ENCODE measurements around the gene NALF2. TPM values are rescaled to one million over a fixed set of nuclear protein-coding genes. Genes with fewer than 3 reads are reported as not detected.
A peak's percentile ranks its signal among the peaks of the same experiment; 100 is the strongest.

Gene NALF2
- total and polyA plus RNA-seq, 8 donors = 0.18 to 1.3 (median 0.95) TPM; not detected in 4

DNA sequence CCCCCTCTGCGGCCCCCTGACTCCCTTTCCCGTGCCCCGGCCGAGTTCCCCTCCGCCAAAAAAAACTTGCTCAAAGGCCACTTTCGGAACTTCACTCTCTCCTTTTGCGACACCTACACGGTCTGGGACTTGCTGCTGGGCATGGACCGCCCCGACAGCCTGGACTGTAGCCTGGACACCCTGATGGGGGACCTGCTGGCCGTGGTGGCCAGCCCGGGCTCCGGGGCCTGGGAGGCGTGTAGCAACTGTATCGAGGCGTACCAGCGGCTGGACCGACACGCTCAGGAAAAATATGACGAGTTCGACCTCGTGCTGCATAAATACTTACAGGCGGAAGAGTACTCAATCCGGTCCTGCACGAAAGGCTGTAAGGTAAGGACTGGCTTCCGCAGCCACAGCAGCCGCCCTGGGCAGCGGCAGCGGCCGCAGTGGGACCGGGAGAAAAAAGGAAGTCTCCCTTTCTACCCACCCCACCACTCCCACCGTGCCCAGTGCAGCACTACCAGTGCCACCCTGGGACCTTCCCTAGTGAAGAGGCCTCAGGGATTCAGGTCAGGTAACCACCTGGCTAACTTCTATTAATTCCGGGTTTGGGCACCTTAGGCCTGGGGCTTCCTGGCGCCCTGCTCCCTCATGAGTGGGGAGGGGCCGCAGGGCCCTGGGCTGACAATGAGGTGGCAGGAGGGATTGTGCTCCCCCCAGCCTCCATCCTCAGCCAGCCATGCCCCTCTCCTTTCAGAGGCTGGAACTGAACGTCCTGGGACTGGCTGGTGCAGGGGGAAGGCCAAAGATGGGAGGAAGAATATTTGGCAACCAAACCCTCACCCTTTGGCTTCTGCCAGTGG lies 1.9 kb downstream of the NALF2 start:
- no peak overlapping the region for H3K27ac ChIP-seq
- no peaks in the 10 kb centered on the region for H3K9me3 ChIP-seq
- WGBS, 5 donors = 10 to 59% (median 21%) methylated on average over 10 to 36 of the region's 36 CpGs
- intact Hi-C loops (cut with DNase I; ENCODE audit: low total_unique reads) = no loop called here
- H3K4me1 ChIP-seq = peaks cover 0 to 19% (median 13%) of the 10 kb centered on the region in 4 donors
- H3K36me3 ChIP-seq = no peaks in the 10 kb centered on the region
- TF ChIP-seq POLR2AphosphoS5 (IDR thresholded peaks at IDR 0.05) (no peak), POLR2A (IDR thresholded peaks at IDR 0.05) (no peak), EP300 (IDR thresholded peaks at IDR 0.05) (no peak)
- TF ChIP-seq, protein P1, sequence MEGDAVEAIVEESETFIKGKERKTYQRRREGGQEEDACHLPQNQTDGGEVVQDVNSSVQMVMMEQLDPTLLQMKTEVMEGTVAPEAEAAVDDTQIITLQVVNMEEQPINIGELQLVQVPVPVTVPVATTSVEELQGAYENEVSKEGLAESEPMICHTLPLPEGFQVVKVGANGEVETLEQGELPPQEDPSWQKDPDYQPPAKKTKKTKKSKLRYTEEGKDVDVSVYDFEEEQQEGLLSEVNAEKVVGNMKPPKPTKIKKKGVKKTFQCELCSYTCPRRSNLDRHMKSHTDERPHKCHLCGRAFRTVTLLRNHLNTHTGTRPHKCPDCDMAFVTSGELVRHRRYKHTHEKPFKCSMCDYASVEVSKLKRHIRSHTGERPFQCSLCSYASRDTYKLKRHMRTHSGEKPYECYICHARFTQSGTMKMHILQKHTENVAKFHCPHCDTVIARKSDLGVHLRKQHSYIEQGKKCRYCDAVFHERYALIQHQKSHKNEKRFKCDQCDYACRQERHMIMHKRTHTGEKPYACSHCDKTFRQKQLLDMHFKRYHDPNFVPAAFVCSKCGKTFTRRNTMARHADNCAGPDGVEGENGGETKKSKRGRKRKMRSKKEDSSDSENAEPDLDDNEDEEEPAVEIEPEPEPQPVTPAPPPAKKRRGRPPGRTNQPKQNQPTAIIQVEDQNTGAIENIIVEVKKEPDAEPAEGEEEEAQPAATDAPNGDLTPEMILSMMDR (IDR thresholded peaks at IDR 0.05) = no peak
- peaks cover 0 to 32% (median 26%) of the 10 kb centered on the region in 3 donors for H3K27me3 ChIP-seq
- peak overlapping the region; percentile 45 to 63 (median 56) for H3K4me3 ChIP-seq
- DNase-seq = peak in 1 of 2 donors; percentile 38

DNA sequence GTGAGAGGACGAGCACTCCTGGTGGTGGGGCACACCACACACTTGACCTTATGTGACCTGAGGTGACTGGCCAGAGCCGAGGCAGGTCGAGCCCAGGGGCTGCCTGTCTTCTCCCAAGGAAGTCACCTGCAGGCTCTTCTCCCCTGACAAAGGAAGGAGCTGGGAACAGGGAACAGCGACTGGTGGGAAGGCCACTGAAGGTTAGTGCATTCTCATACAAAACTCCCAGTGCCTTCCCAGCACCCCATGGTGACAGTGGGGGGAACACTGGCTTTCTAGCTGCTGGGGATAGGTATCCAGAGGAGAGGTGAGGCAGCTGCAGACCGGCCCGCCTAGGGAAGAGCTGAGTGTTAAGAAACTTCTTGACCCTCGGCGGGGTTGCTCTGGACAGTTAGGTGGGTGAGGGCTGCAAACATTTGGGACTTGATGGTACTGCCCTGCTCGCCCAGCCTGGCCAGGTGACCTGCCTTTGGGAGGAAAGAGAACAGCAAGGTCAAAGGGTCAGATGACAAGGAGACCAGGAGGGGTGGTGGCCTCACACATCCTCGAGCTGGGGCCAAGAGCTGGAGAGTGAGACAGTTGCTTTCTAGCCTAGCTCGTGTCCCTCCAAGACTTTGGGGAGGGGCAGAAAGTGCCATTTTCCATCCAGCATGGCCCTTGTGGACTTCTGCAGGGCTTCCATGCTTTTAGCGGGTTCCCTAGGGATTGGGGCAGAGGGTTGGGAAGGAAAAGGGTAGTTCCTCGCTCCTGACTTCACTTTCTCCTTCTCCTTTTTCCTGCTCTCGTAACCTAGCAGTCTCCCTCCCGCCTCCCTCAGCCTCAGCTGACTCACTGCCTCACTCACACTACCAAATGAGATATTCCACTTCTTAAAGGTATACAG lies 2.7 kb downstream of the NALF2 start:
- TF ChIP-seq POLR2AphosphoS5 (IDR thresholded peaks at IDR 0.05) (no peak), POLR2A (IDR thresholded peaks at IDR 0.05) (no peak), EP300 (IDR thresholded peaks at IDR 0.05) (no peak)
- TF ChIP-seq, protein P1 (IDR thresholded peaks at IDR 0.05) = no peak
- WGBS, 5 donors = 55 to 76% (median 69%) methylated on average over 12 to 15 of the region's 15 CpGs
- Histone ChIP-seq H3K27ac (no peak overlapping the region), H3K27me3 (peaks cover 0 to 32% (median 18%) of the 10 kb centered on the region in 3 donors), H3K4me1 (peaks cover 0 to 19% (median 13%) of the 10 kb centered on the region in 4 donors), H3K4me3 (no peak overlapping the region), H3K36me3 (no peaks in the 10 kb centered on the region), H3K9me3 (no peaks in the 10 kb centered on the region)
- DNase-seq = no peak
- intact Hi-C loops (cut with DNase I; ENCODE audit: low total_unique reads) = no loop called here

DNA sequence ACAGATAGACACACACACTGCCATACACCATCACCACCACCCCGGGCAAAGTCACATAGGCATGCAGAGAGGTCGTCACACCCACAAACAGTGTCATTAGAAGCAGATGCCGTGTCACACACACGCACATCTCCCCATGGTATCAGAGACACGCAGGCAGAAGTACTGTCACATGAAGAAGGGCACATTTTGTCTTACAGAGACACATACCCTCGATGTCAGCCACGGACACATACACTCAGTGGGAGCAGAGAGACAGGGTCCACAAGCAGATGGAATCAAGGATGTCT lies 3.3 kb downstream of the NALF2 start:
- H3K36me3 ChIP-seq = no peaks in the 10 kb centered on the region
- no peak for DNase-seq
- TF ChIP-seq EP300 (IDR thresholded peaks at IDR 0.05) (no peak), POLR2A (IDR thresholded peaks at IDR 0.05) (no peak), POLR2AphosphoS5 (IDR thresholded peaks at IDR 0.05) (no peak)
- TF ChIP-seq, protein P1 (IDR thresholded peaks at IDR 0.05) = no peak
- no peak overlapping the region for H3K27ac ChIP-seq
- H3K9me3 ChIP-seq = no peaks in the 10 kb centered on the region
- intact Hi-C loops (cut with DNase I; ENCODE audit: low total_unique reads) = no loop called here
- H3K4me1 ChIP-seq = peaks cover 0 to 19% (median 13%) of the 10 kb centered on the region in 4 donors
- H3K27me3 ChIP-seq = peaks cover 0 to 32% (median 16%) of the 10 kb centered on the region in 3 donors
- WGBS, 5 donors = 72 to 87% (median 81%) methylated on average over 2 to 7 of the region's 7 CpGs
- H3K4me3 ChIP-seq = no peak overlapping the region

DNA sequence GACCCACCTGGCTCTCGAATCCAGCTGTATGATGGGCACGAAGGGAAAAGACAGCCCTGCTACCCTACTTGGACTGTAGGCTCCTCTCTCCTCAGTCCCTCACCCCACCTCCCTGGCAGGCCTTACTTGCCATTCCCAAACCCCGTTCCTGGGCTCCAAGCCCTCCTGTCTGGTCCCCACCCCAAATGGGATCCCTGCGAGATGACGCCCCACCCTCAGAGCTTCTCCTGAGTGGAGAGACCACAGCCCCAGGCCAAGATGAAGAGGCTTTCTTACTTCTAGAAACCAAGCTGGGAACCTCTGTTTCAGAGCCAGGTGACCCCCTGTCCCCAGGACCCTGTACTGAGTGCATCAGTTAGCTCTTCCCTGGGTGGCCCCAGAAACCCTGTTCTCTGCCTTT lies 4.5 kb downstream of the NALF2 start:
- no peak for DNase-seq
- no peak overlapping the region for H3K27ac ChIP-seq
- peaks cover 0 to 32% (median 16%) of the 10 kb centered on the region in 3 donors for H3K27me3 ChIP-seq
- WGBS, 5 donors = 82 to 93% (median 89%) methylated on average over 4 to 5 of the region's 5 CpGs
- H3K4me3 ChIP-seq = no peak overlapping the region
- TF ChIP-seq, protein P1 (IDR thresholded peaks at IDR 0.05) = no peak
- no peak for TF ChIP-seq EP300 (IDR thresholded peaks at IDR 0.05)
- no peak for TF ChIP-seq POLR2AphosphoS5 (IDR thresholded peaks at IDR 0.05)
- TF ChIP-seq POLR2A (IDR thresholded peaks at IDR 0.05) = no peak
- intact Hi-C loops (cut with DNase I; ENCODE audit: low total_unique reads) = no loop called here
- peaks cover 0 to 16% (median 13%) of the 10 kb centered on the region in 4 donors for H3K4me1 ChIP-seq
- H3K36me3 ChIP-seq = no peaks in the 10 kb centered on the region
- H3K9me3 ChIP-seq = no peaks in the 10 kb centered on the region

Measured in stomach (tissue), 9 donors.